SU-DHL-6 (cell line): ENCODE measurements around the gene TMEM109.

Source experiments
- CTCF ChIP-seq: fragments of 200-600 bp; sonication (generic); IDR thresholded peaks from one replicate; pipeline ENCODE4 v1.5.1; 2017; ENCODE audit warnings: antibody characterized with exemption, mild to moderate bottlenecking, low read length, moderate library complexity; ENCODE audit not compliant: insufficient read depth, poor library complexity, severe bottlenecking
- EZH2phosphoT487 ChIP-seq: fragments of 200-600 bp; sonication (generic), shearing (Covaris generic); conservative IDR thresholded peaks from 2 replicates; pipeline ENCODE4 v1.6.1; 2018; ENCODE audit warnings: mild to moderate bottlenecking, antibody characterized with exemption, low read length, moderate library complexity, mixed read lengths

DNA sequence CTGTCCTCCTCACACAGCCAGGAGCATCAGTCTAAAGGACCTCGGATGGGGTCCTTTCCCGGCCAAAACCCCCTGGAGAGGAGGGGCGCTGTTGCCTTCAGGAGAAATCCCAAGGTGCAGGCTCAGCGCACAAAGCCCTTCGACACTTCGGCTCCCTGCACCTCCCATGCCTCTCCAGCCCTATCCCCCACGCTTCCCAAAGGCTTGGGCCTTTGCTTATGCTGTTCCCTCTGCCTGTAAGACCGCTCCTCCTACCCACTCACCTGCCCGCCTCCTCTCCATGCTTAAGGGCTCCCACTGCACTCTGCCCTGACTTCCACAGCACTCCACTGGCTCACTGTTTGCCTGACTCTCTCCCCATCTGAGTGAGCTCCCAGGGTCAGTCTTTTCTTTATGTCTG lies 24.5 kb downstream of the TMEM109 start:
- TF ChIP-seq CTCF (no peak), EZH2phosphoT487 (no peak)
